K562 (cell line): ENCODE measurements around the gene UBR3. TPM values are rescaled to one million over a fixed set of nuclear protein-coding genes. Genes with fewer than 3 reads are reported as not detected.

Source experiments
- CCNT2 ChIP-seq: IDR thresholded peaks from 2 replicates; pipeline ENCODE4 v1.6.1; 2011; ENCODE audit warnings: borderline replicate concordance, low read depth, mild to moderate bottlenecking, moderate library complexity, mixed read lengths, low read length; ENCODE audit not compliant: insufficient read length; ENCODE audit errors: extremely low read depth
- CEBPG ChIP-seq, 3 experiments: fragments of 200-800 bp in 1 of 3; sonication (Bioruptor generic) in 1 of 3; sonication (generic) in 1 of 3; formaldehyde crosslinking in 1 of 3; IDR thresholded peaks in 2 of 3; conservative IDR thresholded peaks in 1 of 3; 2 replicates each; pipeline versions ENCODE4 v1.6.1 to v1.8.0; 2016 to 2022; ENCODE audit warnings: missing compliant biosample characterization in 2 of 3, missing genetic modification characterization in 2 of 3, mild to moderate bottlenecking in 1 of 3, missing genetic modification reagents in 1 of 3
- FOXJ2 ChIP-seq: fragments of 200-800 bp; sonication (Bioruptor generic); IDR thresholded peaks from 2 replicates; pipeline ENCODE4 v1.6.1; 2016; ENCODE audit warnings: missing genetic modification characterization, missing compliant biosample characterization
- GTF2A2 ChIP-seq: IDR thresholded peaks from 2 replicates; pipeline ENCODE4 v1.6.1; 2016; ENCODE audit warnings: mild to moderate bottlenecking, missing genetic modification characterization, missing compliant biosample characterization
- HMBOX1 ChIP-seq: sonication (generic); IDR thresholded peaks from 2 replicates; pipeline ENCODE4 v1.6.1; 2016
- MBD2 ChIP-seq: sonication (generic); IDR thresholded peaks from 2 replicates; pipeline ENCODE4 v1.6.1; 2016; ENCODE audit warnings: low read depth, borderline replicate concordance
- MXD1 ChIP-seq: fragments of 250-450 bp; sonication (Bioruptor Pico); IDR thresholded peaks from 2 replicates; pipeline ENCODE4 v1.8.0; 2021; ENCODE audit warnings: borderline replicate concordance, mild to moderate bottlenecking, moderate library complexity; ENCODE audit not compliant: poor library complexity, severe bottlenecking
- NBN ChIP-seq: fragments of 450-650 bp; IDR thresholded peaks from 2 replicates; pipeline ENCODE4 v1.6.1; 2016; ENCODE audit warnings: low read depth, mild to moderate bottlenecking
- PRDM10 ChIP-seq: fragments of 450-650 bp; IDR thresholded peaks from 2 replicates; pipeline ENCODE4 v1.6.1; 2018; ENCODE audit not compliant: partially characterized antibody
- PURB ChIP-seq: sonication (generic); formaldehyde crosslinking; IDR thresholded peaks from 2 replicates; pipeline ENCODE4 v1.9.0; 2021; ENCODE audit warnings: low read depth, mild to moderate bottlenecking, missing genetic modification reagents
- SMAD4 ChIP-seq: fragments of 250-450 bp; sonication (Bioruptor Pico); conservative IDR thresholded peaks from 2 replicates; pipeline ENCODE4 v1.8.0; 2021; ENCODE audit warnings: inconsistent platforms, mild to moderate bottlenecking, moderate library complexity
- SMARCB1 ChIP-seq: IDR thresholded peaks from 2 replicates; pipeline ENCODE4 v1.6.1; 2011; ENCODE audit warnings: improper control_type of control experiment, low read depth; ENCODE audit not compliant: insufficient read length
- TCFL5 ChIP-seq: fragments of 250-450 bp; sonication (Bioruptor Pico); conservative IDR thresholded peaks from 2 replicates; pipeline ENCODE4 v1.6.1; 2021; ENCODE audit warnings: mild to moderate bottlenecking, moderate library complexity, matching md5 sums
- ZBTB34 ChIP-seq: fragments of 250-450 bp; sonication (Bioruptor Pico); IDR thresholded peaks from 2 replicates; pipeline ENCODE4 v1.8.0; 2021; ENCODE audit warnings: mild to moderate bottlenecking, moderate library complexity
- ZNF224 ChIP-seq: sonication (generic); formaldehyde crosslinking; IDR thresholded peaks from 2 replicates; pipeline ENCODE4 v1.8.0; 2022; ENCODE audit warnings: mild to moderate bottlenecking, missing genetic modification reagents
- ZNF655 ChIP-seq: fragments of 250-450 bp; sonication (Bioruptor Pico); IDR thresholded peaks from 2 replicates; pipeline ENCODE4 v1.5.0; 2021
- ZNF668 ChIP-seq: fragments of 250-450 bp; sonication (Bioruptor Pico); IDR thresholded peaks from 2 replicates; pipeline ENCODE4 v1.8.0; 2022; ENCODE audit warnings: mild to moderate bottlenecking, inconsistent platforms
- ZNF780A ChIP-seq: fragments of 250-450 bp; sonication (Bioruptor Pico); IDR thresholded peaks from 2 replicates; pipeline ENCODE4 v1.5.0; 2021; ENCODE audit warnings: mild to moderate bottlenecking
- ZSCAN32 ChIP-seq: fragments of 450-650 bp; formaldehyde crosslinking; IDR thresholded peaks from 2 replicates; pipeline ENCODE4 v1.4.0; 2020; ENCODE audit warnings: mild to moderate bottlenecking, moderate library complexity
- polyA plus RNA-seq, 8 experiments: library from polyadenylated mRNA; depleted of rRNA in 4 of 8; stranded (reverse) in 5 of 8; unstranded in 3 of 8; fragments of >200 nt; fragmentation: Nextera tagmentation in 2 of 8; fragmentation: Illumina TruSeq in 1 of 8; extraction: Ambion mirVana in 2 of 8; extraction: Trizol in 1 of 8; gene quantifications; 2 replicates each; pipeline versions ENCODE4 v1.2.1 to v1.2.3, GENCODE V29; 2011 to 2014; ENCODE audit warnings: inconsistent platforms in 1 of 8, missing spikeins in 1 of 8
- total RNA-seq, 7 experiments: library from RNA; depleted of rRNA in 6 of 7; stranded (reverse); fragments of >200 nt in 6 of 7; fragmentation: Illumina TruSeq in 2 of 7; extraction: Trizol in 2 of 7; gene quantifications; 2 replicates each; pipeline versions ENCODE4 v1.2.1 to v1.2.3, GENCODE V29; 2011 to 2021; ENCODE audit warnings: low replicate concordance in 1 of 7

Gene UBR3
- total and polyA plus RNA-seq, 9 of the 15 experiments (the other 6 are each of a cell fraction or from before 2014, with no cell fraction given), result 14.4 to 63.5 (median 40.4) TPM

- TF ChIP-seq TCFL5 (CRISPR knock-in tag) (no peak), ZNF780A (CRISPR knock-in tag) (no peak), PRDM10 (peak; percentile 25), NBN (peak; percentile 30; the same call in 1 of the 2 replicates), ZSCAN32 (CRISPR knock-in tag) (no peak), ZBTB34 (CRISPR knock-in tag) (no peak), CEBPG (CRISPR knock-in tag; IDR thresholded peaks at IDR 0.05) (no peak), CEBPG (tag; conservative IDR thresholded peaks at IDR 0.05 in 1 of 2, IDR thresholded peaks at IDR 0.05 in 1 of 2) (no peak; a peak in 1 of 4 replicates), SMAD4 (peak; percentile 70), SMARCB1 (peak; percentile 74), MBD2 (0 out of 2 replicates have a peak, but pooled peaks have one; percentile 38), ZNF655 (CRISPR knock-in tag) (no peak), MXD1 (CRISPR knock-in tag) (no peak), FOXJ2 (tag) (no peak; the same call in 1 of the 2 replicates), GTF2A2 (tag) (no peak), HMBOX1 (peak; percentile 41), PURB (no peak), CCNT2 (peak; percentile 64), ZNF224 (CRISPR knock-in tag) (no peak), ZNF668 (CRISPR knock-in tag) (no peak)
Observed at GRCh38 chr2:169910109-169910799, 83.0 kb downstream of the UBR3 start (continued).
